KG1 (cell line): ENCODE results near the gene RELN.
"Not testable (repeated sequence)": the region's sequence is repeated elsewhere in the genome, so short reads cannot be mapped to it uniquely, and the experiment has no call there.

Source experiments
- DNase-seq: peaks from one replicate; lab custom pipeline; 2025; lab: John Stamatoyannopoulos, UW

Gene RELN

GRCh38 chr7:103989200-103989784 is at the start of gene RELN:
Gene RELN, minus strand, starts transcription at chr7:103989658. Its CDS starts 302 bp downstream, at chr7:103989356.
- no peak for DNase-seq

- no peak for DNase-seq
Measured at GRCh38 chr7:104038136-104038535, 48.7 kb upstream of the RELN start.

GRCh38 chr7:104036889-104037288 is 47.4 kb upstream of the RELN start:
- not testable (repeated sequence) for DNase-seq

GRCh38 chr7:104035351-104035750 is 45.9 kb upstream of the RELN start:
- no peak for DNase-seq

GRCh38 chr7:104034679-104035078 is 45.2 kb upstream of the RELN start:
- no peak for DNase-seq

- DNase-seq = no peak
Measured at GRCh38 chr7:104033837-104034236, 44.4 kb upstream of the RELN start.

- DNase-seq = no peak
Measured at GRCh38 chr7:104032486-104032885, 43.0 kb upstream of the RELN start.

GRCh38 chr7:104029765-104030164 is 40.3 kb upstream of the RELN start:
- no peak for DNase-seq

- DNase-seq = no peak
Measured at GRCh38 chr7:104024632-104025031, 35.2 kb upstream of the RELN start.

- no peak for DNase-seq
Measured at GRCh38 chr7:104023100-104023499, 33.6 kb upstream of the RELN start.

GRCh38 chr7:104018425-104018824 is 29.0 kb upstream of the RELN start:
- DNase-seq = no peak

GRCh38 chr7:104017001-104017400 is 27.5 kb upstream of the RELN start:
- no peak for DNase-seq

- DNase-seq = no peak
Measured at GRCh38 chr7:104012835-104013234, 23.4 kb upstream of the RELN start.

- DNase-seq = no peak
Measured at GRCh38 chr7:104011829-104012228, 22.4 kb upstream of the RELN start.

GRCh38 chr7:104010052-104010909 is 20.8 kb upstream of the RELN start:
- DNase-seq = no peak

GRCh38 chr7:104008107-104008506 is 18.6 kb upstream of the RELN start:
- DNase-seq = no peak

GRCh38 chr7:104007614-104008013 is 18.2 kb upstream of the RELN start:
- no peak for DNase-seq

GRCh38 chr7:104005197-104005596 is 15.7 kb upstream of the RELN start:
- no peak for DNase-seq

- DNase-seq = no peak
Measured at GRCh38 chr7:103996639-103997038, 7.2 kb upstream of the RELN start.

GRCh38 chr7:103996017-103996551 is 6.6 kb upstream of the RELN start:
- DNase-seq = no peak

GRCh38 chr7:103995554-103995953 is 6.1 kb upstream of the RELN start:
- no peak for DNase-seq

- no peak for DNase-seq
Measured at GRCh38 chr7:103993551-103993950, 4.1 kb upstream of the RELN start.

- DNase-seq = no peak
Measured at GRCh38 chr7:103991406-103991805, 1.9 kb upstream of the RELN start.
